Pancreas (tissue), 10 donors: ENCODE measurements around the gene BAIAP3. TPM values are rescaled to one million over a fixed set of nuclear protein-coding genes. Genes with fewer than 3 reads are reported as not detected.

ENCODE experiments used
- ATAC-seq, 4 donors: fragments of 200-7000 bp; cut with Tn5 transposase; one replicate each; pipeline versions ENCODE4 v1.8.0 to v1.9.1; 2020; ENCODE audit warnings: mild to moderate bottlenecking in 4 of 4, moderate library complexity in 4 of 4
- DNase-seq, 6 donors: peaks; one replicate each; pipeline ENCODE4 v3.0.0-alpha.2; 2020
- FAIRE-seq: peaks from 2 replicates; lab custom pipeline; 2012; peaks lifted over from hg19 to GRCh38; lab: Jason Lieb, UNC
- H3K27ac ChIP-seq, 4 donors: fragments of 200-600 bp; sonication (generic); 1 replicate in 3 of 4; 2 replicates in 1 of 4; pipeline versions ENCODE4 v1.5.0 to v1.8.0; 2020
- H3K27me3 ChIP-seq, 4 donors: fragments of 200-600 bp; one replicate each; pipeline ENCODE4 v1.8.0; 2021
- H3K36me3 ChIP-seq, 3 donors: fragments of 200-600 bp; sonication (generic) in 1 of 3; one replicate each; pipeline versions ENCODE4 v1.5.0 to v1.8.0; 2020 to 2021
- H3K4me1 ChIP-seq, 3 donors: fragments of 200-600 bp; one replicate each; pipeline ENCODE4 v1.8.0; 2021
- H3K4me3 ChIP-seq, 4 donors: fragments of 200-600 bp; sonication (generic) in 2 of 4; one replicate each; pipeline versions ENCODE4 v1.5.0 to v1.8.0; 2020 to 2021
- H3K9me3 ChIP-seq, 4 donors: fragments of 200-600 bp; one replicate each; pipeline ENCODE4 v1.8.0; 2021
- CTCF ChIP-seq, 4 donors: fragments of 200-600 bp; sonication (generic) in 3 of 4; IDR thresholded peaks; one replicate each; pipeline versions ENCODE4 v1.5.0 to v1.8.0; 2021; ENCODE audit warnings: antibody characterized with exemption in 4 of 4
- WGBS, 2 donors: extraction: QIAGEN DNeasy Blood & Tissue Kit; methylation state at CpG; one replicate each; pipeline ENCODE4 v1.1.7; 2013; 5-methylcytosine and 5-hydroxymethylcytosine counted together
- intact Hi-C, 3 donors: fragments of 100-400 bp; cut with DNase I; formaldehyde crosslinking; loops; one replicate each; pipeline versions ENCODE4 v1.11.1 to v1.14.2; 2022
- polyA plus RNA-seq, 2 donors: library from polyadenylated mRNA; stranded (reverse); fragments of 200-250 nt; gene quantifications; one replicate each; pipeline ENCODE4 v1.2.3, GENCODE V29; 2013
- total RNA-seq, 6 donors: library from RNA; stranded (reverse); fragmentation: NEBNext Ultra II Directional in 4 of 6; extraction: Animal tissue kit (Norgen Biotek cat#: 25700) in 4 of 6; gene quantifications; one replicate each; pipeline versions ENCODE4 v1.2.1 to v1.2.4, GENCODE V29; 2021 to 2023
- donor health status: healthy with polysubstance abuse.
- donor health status: DM: no; HTN: no; CAD: no; lungs with moderate emphysema.
- donor health status: DM: no; HTN: no; CAD: no.
- donor health status: control.
- donor health status: control.
- donor health status: Bipolar disorder and iron deficiency.
- donor health status: DM: yes; HTN: yes; CAD: no.
- donor health status: DM: no; HTN: no; CAD: no.
- donor health status: DM: no; HTN: no; CAD: no.
- donor health status: DM: yes; HTN: yes; CAD: no.

BAIAP3 gene
- total and polyA plus RNA-seq, 8 donors: 2.1 to 110 (median 12.6) TPM

GRCh38 chr16:1366060-1366711 is 32.7 kb downstream of the BAIAP3 start:
- ATAC-seq (no peak), DNase-seq (peak in 1 of 6 donors; percentile 74), FAIRE-seq (no peak)
- Histone ChIP-seq H3K27ac (no peak overlapping the region), H3K9me3 (no peaks in the 10 kb centered on the region), H3K4me3 (no peak overlapping the region), H3K27me3 (no peaks in the 10 kb centered on the region), H3K4me1 (no peaks in the 10 kb centered on the region), H3K36me3 (peaks cover 0 to 35% (median 7%) of the 10 kb centered on the region in 3 donors)
- intact Hi-C loops: no loop called here
- 92% methylated on average over 26 to 29 of the region's 29 CpGs for WGBS, 2 donors
- TF ChIP-seq CTCF (IDR thresholded peaks at IDR 0.05): no peak

GRCh38 chr16:1366712-1367299 is 33.4 kb downstream of the BAIAP3 start:
- no peak overlapping the region for H3K27ac ChIP-seq
- H3K4me1 ChIP-seq: no peaks in the 10 kb centered on the region
- FAIRE-seq (no peak), DNase-seq (peak in 1 of 6 donors; percentile 79), ATAC-seq (no peak)
- intact Hi-C loops: no loop called here
- no peak overlapping the region for H3K4me3 ChIP-seq
- H3K9me3 ChIP-seq: no peaks in the 10 kb centered on the region
- 92 to 93% methylated on average over 22 to 24 of the region's 24 CpGs for WGBS, 2 donors
- peaks cover 0 to 35% (median 7%) of the 10 kb centered on the region in 3 donors for H3K36me3 ChIP-seq
- no peak for TF ChIP-seq CTCF (IDR thresholded peaks at IDR 0.05)
- H3K27me3 ChIP-seq: no peaks in the 10 kb centered on the region

- intact Hi-C loops: no loop called here
- Histone ChIP-seq H3K4me3 (no peak overlapping the region), H3K27me3 (no peaks in the 10 kb centered on the region), H3K9me3 (no peaks in the 10 kb centered on the region), H3K4me1 (no peaks in the 10 kb centered on the region), H3K27ac (no peak overlapping the region), H3K36me3 (peaks cover 0 to 35% (median 5%) of the 10 kb centered on the region in 3 donors)
- no peak for TF ChIP-seq CTCF (IDR thresholded peaks at IDR 0.05)
- ATAC-seq (no peak), FAIRE-seq (no peak), DNase-seq (no peak)
- WGBS, 2 donors: 82 to 84% methylated on average over 23 to 27 of the region's 27 CpGs
Observed at GRCh38 chr16:1367486-1368174, 34.2 kb downstream of the BAIAP3 start.

GRCh38 chr16:1371054-1371978 is 37.9 kb downstream of the BAIAP3 start:
- no peaks in the 10 kb centered on the region for H3K4me1 ChIP-seq
- H3K36me3 ChIP-seq: peaks cover 0 to 11% (median 0%) of the 10 kb centered on the region in 3 donors
- H3K27ac ChIP-seq: no peak overlapping the region
- H3K27me3 ChIP-seq: no peaks in the 10 kb centered on the region
- DNase-seq: no peak
- intact Hi-C loops: no loop called here
- 91 to 93% methylated on average over 31 to 33 of the region's 33 CpGs for WGBS, 2 donors
- H3K9me3 ChIP-seq: no peaks in the 10 kb centered on the region
- ATAC-seq: no peak
- no peak for FAIRE-seq
- H3K4me3 ChIP-seq: no peak overlapping the region
- TF ChIP-seq CTCF (IDR thresholded peaks at IDR 0.05): no peak
